ENCODE results near the gene SLC47A2. TPM values are rescaled to one million over a fixed set of nuclear protein-coding genes. Genes with fewer than 3 reads are reported as not detected.

SLC47A2 gene
- total and polyA plus RNA-seq, 2 of the 13 experiments (the other 11 are each of a cell fraction or from before 2014, with no cell fraction given): 0.04 TPM; not detected in 1

- peak; percentile 93 for TF ChIP-seq MTA1 (CRISPR knock-in tag; IDR thresholded peaks at IDR 0.05; ENCODE audit: borderline replicate concordance)
- TF ChIP-seq HNF4G (IDR thresholded peaks at IDR 0.05; ENCODE audit: borderline replicate concordance, low read depth, low read length): peak; percentile 92
- peak; percentile 90; the same call in 1 of the 2 replicates for TF ChIP-seq HNF4G (CRISPR knock-in tag; IDR thresholded peaks at IDR 0.05; ENCODE audit: borderline replicate concordance, low read depth)
- peak; percentile 26; the same call in 1 of the 2 replicates for TF ChIP-seq GMEB1 (CRISPR knock-in tag; IDR thresholded peaks at IDR 0.05; ENCODE audit: borderline replicate concordance)
- TF ChIP-seq NCOA1 (CRISPR knock-in tag; IDR thresholded peaks at IDR 0.05): 0 out of 2 replicates have a peak, but pooled peaks have one; percentile 60
- no peak for TF ChIP-seq RBAK (CRISPR knock-in tag; IDR thresholded peaks at IDR 0.05)
- TF ChIP-seq ZFX (CRISPR knock-in tag; IDR thresholded peaks at IDR 0.05; ENCODE audit: low read depth): peak; percentile 75
- TF ChIP-seq SYNCRIP (IDR thresholded peaks at IDR 0.05; ENCODE audit: insufficient read depth, low read depth, low read length): no peak
- TF ChIP-seq ZNF839 (CRISPR knock-in tag; IDR thresholded peaks at IDR 0.05; ENCODE audit: borderline replicate concordance): no peak
- TF ChIP-seq ZFY (CRISPR knock-in tag; IDR thresholded peaks at IDR 0.05): peak; percentile 54; the same call in 1 of the 2 replicates
- TF ChIP-seq TBX2 (CRISPR knock-in tag; IDR thresholded peaks at IDR 0.05; ENCODE audit: borderline replicate concordance): peak; percentile 99
- TF ChIP-seq MXD1 (CRISPR knock-in tag; IDR thresholded peaks at IDR 0.05): peak; percentile 34; the same call in 1 of the 2 replicates
- peak; percentile 51; the same call in 1 of the 2 replicates for TF ChIP-seq ZNF770 (CRISPR knock-in tag; IDR thresholded peaks at IDR 0.05)
- peak; percentile 64; the same call in 1 of the 2 replicates for TF ChIP-seq GATAD2A (CRISPR knock-in tag; IDR thresholded peaks at IDR 0.05)
- TF ChIP-seq BCL6 (CRISPR knock-in tag; IDR thresholded peaks at IDR 0.05): peak; percentile 81
- peak; percentile 71; the same call in 1 of the 2 replicates for TF ChIP-seq MEF2D (CRISPR knock-in tag; IDR thresholded peaks at IDR 0.05)
- TF ChIP-seq ZNF558 (CRISPR knock-in tag; IDR thresholded peaks at IDR 0.05; ENCODE audit: borderline replicate concordance): 0 out of 2 replicates have a peak, but pooled peaks have one; percentile 67
- TF ChIP-seq ZNF557 (CRISPR knock-in tag; IDR thresholded peaks at IDR 0.05): no peak
- peak; percentile 79 for TF ChIP-seq HIC2 (CRISPR knock-in tag; IDR thresholded peaks at IDR 0.05; ENCODE audit: low read depth)
- TF ChIP-seq YEATS2 (CRISPR knock-in tag; IDR thresholded peaks at IDR 0.05; ENCODE audit: borderline replicate concordance): no peak
Observed at GRCh38 chr17:19720631-19721426, 4.4 kb upstream of the SLC47A2 start (continued).
